MCF 10A (cell line): ENCODE measurements around the gene MROH9. TPM values are rescaled to one million over a fixed set of nuclear protein-coding genes. Genes with fewer than 3 reads are reported as not detected.

Experiments
- BruUV-seq: library from RNA; stranded (reverse); fragments of 400-500 nt; replicated peaks from 2 replicates; lab custom pipeline; 2021; lab: Mats Ljungman, UMichigan
- CTCF ChIA-PET: fragments of 300-600 bp; sonication (Branson Sonifier 250); formaldehyde crosslinking; extraction: SDS; loops from one replicate; lab custom pipeline; 2021; ENCODE audit warnings: antibody characterized with exemption, inconsistent platforms; lab: Yijun Ruan, JAX
- POLR2A ChIA-PET: fragments of 300-600, 350-650 bp; sonication (Branson Sonifier 250); formaldehyde crosslinking; extraction: SDS; loops from one replicate; lab custom pipeline; 2020; ENCODE audit warnings: antibody characterized with exemption, inconsistent platforms; lab: Yijun Ruan, JAX
- DNase-seq: peaks from one replicate; pipeline ENCODE4 v3.0.0-alpha.2; 2018; ENCODE audit not compliant: unreplicated experiment
- H3K27ac Mint-ChIP-seq: one replicate; pipeline ENCODE4 v1.8.0; 2022; ENCODE audit warnings: mild to moderate bottlenecking, low read depth, mixed read lengths; ENCODE audit not compliant: unreplicated experiment
- H3K27me3 Mint-ChIP-seq: one replicate; pipeline ENCODE4 v1.8.0; 2022; ENCODE audit warnings: mixed read lengths; ENCODE audit not compliant: insufficient read depth, unreplicated experiment
- H3K36me3 Mint-ChIP-seq: one replicate; pipeline ENCODE4 v1.8.0; 2022; ENCODE audit warnings: mild to moderate bottlenecking, moderate library complexity, mixed read lengths; ENCODE audit not compliant: insufficient read depth, unreplicated experiment
- H3K4me1 Mint-ChIP-seq: one replicate; pipeline ENCODE4 v1.8.0; 2022; ENCODE audit warnings: mixed read lengths; ENCODE audit not compliant: insufficient read depth, unreplicated experiment
- H3K4me3 Mint-ChIP-seq: one replicate; pipeline ENCODE4 v1.8.0; 2022; ENCODE audit warnings: mild to moderate bottlenecking, moderate library complexity, mixed read lengths; ENCODE audit not compliant: unreplicated experiment
- H3K9me3 Mint-ChIP-seq: one replicate; pipeline ENCODE4 v1.8.0; 2022; ENCODE audit warnings: mixed read lengths; ENCODE audit not compliant: unreplicated experiment
- CTCF ChIP-seq: fragments of 200-600 bp; IDR thresholded peaks from one replicate; pipeline ENCODE4 v1.8.0; 2022; ENCODE audit warnings: antibody characterized with exemption, mild to moderate bottlenecking; ENCODE audit not compliant: unreplicated experiment
- intact Hi-C: fragments of 100-400 bp; cut with micrococcal nuclease; formaldehyde crosslinking; loops from 2 replicates; pipeline ENCODE4 v1.14.1; 2022
- total RNA-seq: library from RNA; stranded (reverse); gene quantifications from 2 replicates; pipeline ENCODE4 v1.2.3, GENCODE V29; 2022

MROH9 gene
- total RNA-seq, 1 experiment from 2014 or later, result not detected

GRCh38 chr1:171107262-171107940, 172.1 kb downstream of the MROH9 start:
- intact Hi-C loops, result no loop called here
- no peak for TF ChIP-seq CTCF
- no peak overlapping the region for H3K27ac Mint-ChIP-seq

GRCh38 chr1:171107969-171108368, 172.6 kb downstream of the MROH9 start:
- Mint-ChIP-seq H3K9me3 (no peaks in the 10 kb centered on the region), H3K36me3 (no peaks in the 10 kb centered on the region), H3K4me1 (no peaks in the 10 kb centered on the region), H3K4me3 (no peak overlapping the region), H3K27me3 (peaks cover 9% of the 10 kb centered on the region), H3K27ac (no peak overlapping the region)
- TF ChIP-seq CTCF, result no peak
- CTCF ChIA-PET, result interaction anchor here (0.6 to 0.7 kb wide), 2 partner anchors 119 to 166 kb away, joined by 3 to 5 read pairs; no protein-coding TSS in a partner anchor
- intact Hi-C loops, result no loop called here
- POLR2A ChIA-PET, result no interaction called here
- BruUV-seq, result no TSS peak
- no peak for DNase-seq

More at GRCh38 chr1:171107262-171107940, 172.1 kb downstream of the MROH9 start:
- H3K4me3 Mint-ChIP-seq, result no peak overlapping the region
- ChIA-PET POLR2A (no interaction called here), CTCF (interaction anchor here (0.6 kb wide), 1 partner anchor 166 kb away, joined by 5 read pairs; no protein-coding TSS in a partner anchor)
- H3K4me1 Mint-ChIP-seq, result no peaks in the 10 kb centered on the region
- no peaks in the 10 kb centered on the region for H3K9me3 Mint-ChIP-seq
- H3K27me3 Mint-ChIP-seq, result peaks cover 3% of the 10 kb centered on the region
- DNase-seq, result peak; percentile 20
- BruUV-seq, result no TSS peak
- no peaks in the 10 kb centered on the region for H3K36me3 Mint-ChIP-seq

GRCh38 chr1:171109966-171110365, 174.6 kb downstream of the MROH9 start:
- Mint-ChIP-seq H3K4me3 (no peak overlapping the region), H3K27me3 (peaks cover 21% of the 10 kb centered on the region), H3K36me3 (no peaks in the 10 kb centered on the region), H3K4me1 (no peaks in the 10 kb centered on the region), H3K27ac (no peak overlapping the region), H3K9me3 (no peaks in the 10 kb centered on the region)
- BruUV-seq, result no TSS peak
- no peak for DNase-seq
- intact Hi-C loops, result no loop called here
- CTCF ChIA-PET, result interaction anchor here (0.9 kb wide), 1 partner anchor 116 kb away, joined by 3 read pairs; no protein-coding TSS in a partner anchor
- no peak for TF ChIP-seq CTCF
- POLR2A ChIA-PET, result no interaction called here

GRCh38 chr1:171110621-171111326, 175.4 kb downstream of the MROH9 start:
- Mint-ChIP-seq H3K27me3 (peaks cover 24% of the 10 kb centered on the region), H3K4me1 (no peaks in the 10 kb centered on the region), H3K9me3 (no peaks in the 10 kb centered on the region), H3K36me3 (no peaks in the 10 kb centered on the region), H3K4me3 (no peak overlapping the region), H3K27ac (no peak overlapping the region)
- intact Hi-C loops, result no loop called here
- BruUV-seq, result no TSS peak
- POLR2A ChIA-PET, result no interaction called here
- no peak for DNase-seq
- CTCF ChIA-PET, result interaction anchor here (0.7 to 1.8 kb wide), 4 partner anchors 11 to 115 kb away, joined by 3 to 4 read pairs (median 3); no protein-coding TSS in a partner anchor
- no peak for TF ChIP-seq CTCF
